HG03520 (cell line): ENCODE measurements around the gene HAND2.

Experiments
- ATAC-seq: cut with Tn5 transposase; IDR thresholded peaks from one replicate; pipeline ENCODE4 v1.9.1; 2021; ENCODE audit warnings: mild to moderate bottlenecking, moderate library complexity; ENCODE audit not compliant: unreplicated experiment

The HAND2 gene

GRCh38 chr4:173529477-173530325 lies at the start of gene HAND2:
HAND2 (minus strand) TSS chr4:173530229; CDS start chr4:173529289, 940 bp downstream.
- ATAC-seq, result no peak

DNA sequence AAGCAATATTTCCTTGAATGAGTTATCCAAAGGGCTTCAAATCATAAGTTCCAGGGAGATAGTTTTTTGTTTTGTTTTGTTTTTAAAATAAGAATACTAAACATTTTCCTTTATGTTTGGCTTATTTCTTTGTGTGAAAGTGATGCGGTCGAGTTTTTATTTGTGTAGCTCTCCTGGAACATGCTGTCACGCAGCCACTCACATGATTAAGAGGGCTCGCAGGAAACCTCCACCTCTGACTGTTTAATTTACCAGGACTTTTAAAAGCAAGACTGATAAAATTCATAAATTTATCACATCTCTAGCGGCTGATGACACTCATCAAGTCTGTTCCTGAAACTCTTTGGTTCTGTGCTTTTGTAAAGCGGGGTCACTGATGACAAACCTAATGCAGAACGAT lies 48.9 kb upstream of the HAND2 start:
- no peak for ATAC-seq

- ATAC-seq, result no peak
Observed at GRCh38 chr4:173577963-173578362, 47.9 kb upstream of the HAND2 start.

- ATAC-seq, result no peak
Observed at GRCh38 chr4:173575482-173576152, 45.6 kb upstream of the HAND2 start.

DNA sequence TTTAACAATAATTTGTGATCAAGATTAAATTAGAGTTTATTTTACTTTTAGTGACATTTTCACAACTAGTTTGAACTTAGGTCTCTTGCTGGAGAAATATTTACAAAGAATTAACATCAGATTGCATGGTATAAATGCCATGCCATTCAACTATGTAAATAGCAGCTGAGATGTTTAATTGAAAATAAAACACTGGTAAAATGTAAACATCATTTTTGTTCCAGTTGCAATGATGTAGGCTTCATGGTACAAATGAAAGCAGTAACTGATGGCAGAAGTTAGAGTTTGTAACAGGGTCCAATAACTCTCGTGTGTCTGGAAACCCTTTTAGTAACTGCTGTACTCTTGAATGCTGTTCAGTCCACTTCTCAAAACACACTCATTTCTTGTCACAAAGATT lies 43.7 kb upstream of the HAND2 start:
- no peak for ATAC-seq

- no peak for ATAC-seq
Observed at GRCh38 chr4:173573286-173573685, 43.3 kb upstream of the HAND2 start.

DNA sequence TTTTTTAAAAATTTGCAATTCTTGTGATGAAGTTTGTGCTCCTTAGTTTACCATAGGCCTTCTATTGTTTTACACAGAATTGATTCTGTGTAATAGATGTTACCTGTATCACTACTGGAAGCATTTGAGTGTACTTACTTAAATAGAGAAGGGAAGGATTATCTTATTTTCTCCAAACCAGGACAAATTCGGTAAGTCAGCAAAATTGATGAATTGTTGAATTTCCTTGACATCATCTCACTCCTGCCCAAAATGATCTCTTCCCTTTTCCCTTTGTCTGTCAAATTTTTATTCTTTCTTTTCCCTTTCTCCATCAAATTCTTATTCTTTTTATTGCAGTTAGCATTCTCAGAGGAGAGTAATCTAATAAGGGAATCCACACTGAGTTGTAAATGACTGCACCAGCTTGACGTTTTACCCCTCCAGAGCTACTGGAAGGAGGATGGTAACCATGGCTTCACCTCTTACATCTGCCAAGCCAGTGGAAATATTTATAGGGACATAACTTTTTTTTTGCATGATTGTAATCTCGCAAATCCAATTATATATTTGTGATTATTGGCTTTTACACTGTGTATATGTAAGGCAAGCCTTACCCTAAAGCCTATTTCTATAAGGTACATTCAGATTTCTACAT lies 42.6 kb upstream of the HAND2 start:
- no peak for ATAC-seq

DNA sequence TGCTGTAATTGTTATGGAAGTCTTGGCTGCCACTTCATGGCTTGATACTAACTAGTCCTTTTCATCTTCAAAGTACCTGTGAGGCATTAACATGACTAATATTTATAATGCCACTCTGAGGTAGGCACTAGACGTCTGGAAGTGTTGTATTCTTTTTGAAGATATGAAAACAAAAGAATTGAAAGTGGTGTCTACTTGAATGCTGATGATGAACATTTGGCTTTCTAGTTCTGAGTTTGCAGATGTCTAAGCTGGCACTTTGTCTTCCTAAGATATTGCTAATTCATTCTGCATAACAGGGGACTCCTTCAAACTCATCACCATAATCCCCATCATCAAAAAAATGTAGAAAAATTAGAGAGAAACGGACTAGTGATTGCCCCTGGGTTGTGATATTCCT lies 41.6 kb upstream of the HAND2 start:
- no peak for ATAC-seq

GRCh38 chr4:173565281-173565680 lies 35.3 kb upstream of the HAND2 start:
- no peak for ATAC-seq

- ATAC-seq, result no peak
Observed at GRCh38 chr4:173564461-173564860, 34.4 kb upstream of the HAND2 start.

- no peak for ATAC-seq
Observed at GRCh38 chr4:173560896-173561295, 30.9 kb upstream of the HAND2 start.

DNA sequence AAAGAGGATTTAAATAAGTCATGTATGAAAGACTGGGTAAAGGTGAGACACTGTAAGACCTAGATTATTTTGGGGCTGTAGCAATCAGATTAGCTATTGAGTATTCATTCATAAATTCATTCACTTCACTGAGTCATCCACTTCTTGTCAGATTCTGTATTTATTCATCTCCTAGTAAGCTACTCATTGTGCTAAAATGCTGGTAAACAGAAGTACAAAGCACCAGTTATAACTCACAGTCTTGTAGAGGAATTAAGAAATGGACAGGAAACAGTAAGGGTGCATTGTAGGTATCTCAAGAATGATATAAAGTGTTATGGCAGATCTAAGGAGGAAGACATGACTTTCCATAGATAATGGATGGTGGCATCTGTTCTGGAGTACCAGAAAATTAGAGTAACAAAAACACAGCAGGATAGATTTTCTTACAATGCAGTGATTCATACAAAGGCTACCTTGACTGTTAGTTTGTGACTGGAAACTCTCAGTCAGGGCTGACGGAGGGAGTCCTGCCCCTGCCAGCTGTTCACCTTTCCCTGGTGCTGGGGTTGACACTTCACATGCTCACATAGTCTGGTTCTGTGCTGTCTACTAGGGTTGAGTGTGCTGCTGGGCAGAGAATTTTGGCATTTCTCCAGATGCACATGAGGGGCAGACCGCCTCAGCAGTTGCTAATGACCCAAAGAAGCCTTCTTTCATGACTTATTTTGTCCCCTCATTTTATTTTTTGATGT lies 26.5 kb upstream of the HAND2 start:
- no peak for ATAC-seq

GRCh38 chr4:173547889-173548288 lies 17.9 kb upstream of the HAND2 start:
- ATAC-seq, result no peak

DNA sequence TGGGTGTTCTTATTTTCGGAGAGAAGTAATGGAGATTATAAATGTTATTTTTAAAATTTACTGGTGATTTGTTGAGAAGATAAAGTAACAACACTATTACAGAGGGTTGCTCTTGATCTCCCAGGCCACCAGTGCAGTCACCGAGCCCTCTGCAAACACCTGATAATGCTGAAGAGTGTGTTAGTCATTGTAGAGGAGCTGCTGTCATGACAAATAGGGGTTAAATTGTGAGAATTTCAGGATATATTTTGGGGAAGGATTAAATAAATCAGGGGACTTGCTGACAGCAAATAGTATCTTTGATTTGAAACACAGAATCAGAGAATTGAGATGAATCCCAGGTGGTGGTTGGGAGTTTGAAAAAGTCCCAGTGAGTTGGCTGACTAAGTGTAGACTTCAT lies 16.7 kb upstream of the HAND2 start:
- ATAC-seq, result no peak

GRCh38 chr4:173545440-173545839 lies 15.4 kb upstream of the HAND2 start:
- ATAC-seq, result no peak

DNA sequence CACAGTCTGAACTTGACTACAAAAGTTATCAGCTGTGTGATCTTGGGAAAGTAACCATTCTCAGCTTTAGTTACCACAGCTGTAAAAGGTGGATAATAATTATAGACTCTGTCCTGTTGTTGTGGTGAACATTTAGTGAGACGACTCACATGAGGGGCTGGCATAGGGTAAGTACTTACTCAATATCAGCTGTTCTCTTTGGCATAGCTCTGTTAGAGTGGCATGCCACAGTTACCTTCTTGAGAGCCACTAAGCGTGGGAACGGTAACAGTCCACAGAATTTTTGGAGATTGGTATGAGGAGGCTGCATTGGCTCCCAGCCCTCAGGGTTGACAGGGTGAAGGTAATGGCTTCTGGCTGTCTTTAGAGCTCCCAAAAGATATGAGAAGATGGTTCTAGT lies 13.2 kb upstream of the HAND2 start:
- ATAC-seq, result no peak

- ATAC-seq, result no peak
Observed at GRCh38 chr4:173539986-173540385, 10.0 kb upstream of the HAND2 start.

DNA sequence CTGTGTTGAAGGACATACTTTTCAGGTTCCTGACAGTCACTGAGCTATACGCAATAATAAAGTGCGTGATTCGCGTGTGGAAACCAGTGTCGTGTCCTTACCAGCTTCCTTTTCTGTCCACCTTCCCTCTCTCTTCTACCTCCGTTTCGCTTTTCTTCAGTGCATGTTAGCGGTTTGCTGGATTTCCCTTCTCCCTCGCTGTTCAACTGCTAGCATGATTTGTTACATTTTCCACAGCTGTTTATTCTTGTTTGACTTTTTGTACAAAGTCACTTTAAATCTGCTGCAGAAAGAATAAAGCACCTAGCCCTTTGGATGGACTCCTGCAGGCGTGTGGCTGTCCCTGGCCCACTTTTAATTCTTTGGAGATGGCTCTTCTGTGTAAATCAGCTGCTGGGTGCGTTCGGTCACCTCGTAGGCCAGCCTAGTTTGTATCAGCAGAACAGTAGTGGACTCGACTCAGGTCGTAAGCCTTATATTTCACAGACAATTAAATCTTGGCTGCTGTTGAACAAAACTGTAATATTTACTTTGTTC lies 8.9 kb upstream of the HAND2 start:
- ATAC-seq, result no peak

- no peak for ATAC-seq
Observed at GRCh38 chr4:173538148-173538908, 8.3 kb upstream of the HAND2 start.

GRCh38 chr4:173537613-173538147 lies 7.7 kb upstream of the HAND2 start:
- no peak for ATAC-seq
